Cerebellar nuclear complex (tissue), 1 donor: ENCODE results near the gene ARHGEF28.

Experiments
- DNase-seq, 2 experiments: peaks; one replicate each; lab custom pipeline; 2025; lab: John Stamatoyannopoulos, UW

The ARHGEF28 gene

GRCh38 chr5:73968729-73969128 lies 342.7 kb downstream of the ARHGEF28 start:
- no peak for DNase-seq

- no peak for DNase-seq
These were observed 343.4 kb downstream of the ARHGEF28 start for GRCh38 chr5:73969195-73970036.

- DNase-seq: no peak
These were observed 345.3 kb downstream of the ARHGEF28 start for GRCh38 chr5:73971326-73971725.

GRCh38 chr5:73973135-73973534 lies 347.1 kb downstream of the ARHGEF28 start:
- DNase-seq: no peak

GRCh38 chr5:73974871-73975360 lies 348.9 kb downstream of the ARHGEF28 start:
- DNase-seq: no peak

GRCh38 chr5:73975845-73976244 lies 349.8 kb downstream of the ARHGEF28 start:
- no peak for DNase-seq

GRCh38 chr5:73977146-73977545 lies 351.1 kb downstream of the ARHGEF28 start:
- DNase-seq: no peak

- no peak for DNase-seq
These were observed 353.3 kb downstream of the ARHGEF28 start for GRCh38 chr5:73979321-73979720.

GRCh38 chr5:73981704-73982103 lies 355.7 kb downstream of the ARHGEF28 start:
- no peak for DNase-seq

- no peak for DNase-seq
These were observed 357.6 kb downstream of the ARHGEF28 start for GRCh38 chr5:73983644-73984043.

GRCh38 chr5:73985145-73985544 lies 359.1 kb downstream of the ARHGEF28 start:
- no peak for DNase-seq

GRCh38 chr5:73986729-73987128 lies 360.7 kb downstream of the ARHGEF28 start:
- DNase-seq: no peak

- DNase-seq: no peak
These were observed 361.9 kb downstream of the ARHGEF28 start for GRCh38 chr5:73987915-73988314.

- DNase-seq: no peak
These were observed 364.0 kb downstream of the ARHGEF28 start for GRCh38 chr5:73989956-73990355.
